HCT116 (cell line): ENCODE data around the gene OR6C3.

Experiments
- EGR1 ChIP-seq: IDR thresholded peaks from 2 replicates; pipeline ENCODE4 v1.6.1; 2012; ENCODE audit warnings: low read depth
- JUND ChIP-seq: IDR thresholded peaks from 2 replicates; pipeline ENCODE4 v1.6.1; 2012
- POLR2A ChIP-seq: IDR thresholded peaks from 2 replicates; pipeline ENCODE4 v1.7.0; 2011; ENCODE audit warnings: borderline replicate concordance; ENCODE audit not compliant: insufficient read depth, insufficient read length; ENCODE audit errors: extremely low read depth
- POLR2AphosphoS5 ChIP-seq: IDR thresholded peaks from 2 replicates; pipeline ENCODE4 v1.6.1; 2011; ENCODE audit warnings: mild to moderate bottlenecking, low read depth, low read length, moderate library complexity
- RAD21 ChIP-seq: IDR thresholded peaks from 2 replicates; pipeline ENCODE4 v1.6.1; 2012; ENCODE audit warnings: low read depth, mild to moderate bottlenecking
- YY1 ChIP-seq: IDR thresholded peaks from 2 replicates; pipeline ENCODE4 v1.6.1; 2011; ENCODE audit warnings: low read length, low read depth, moderate library complexity, mild to moderate bottlenecking; ENCODE audit not compliant: insufficient replicate concordance; ENCODE audit errors: extremely low read depth
- ZNF274 ChIP-seq: fragments of 200-500 bp; sonication (Bioruptor generic); IDR thresholded peaks from 2 replicates; pipeline ENCODE4 v1.6.1; 2014; ENCODE audit warnings: mild to moderate bottlenecking, low read depth, low read length, inconsistent platforms
- TF ChIP-seq, protein P1 (sequence below), 3 experiments: fragments of 200-600 bp in 1 of 3; sonication (generic) in 1 of 3; IDR thresholded peaks in 2 of 3; conservative IDR thresholded peaks in 1 of 3; 2 replicates each; pipeline ENCODE4 v1.5.1; 2012 to 2017; ENCODE audit warnings: low read depth in 2 of 3, low read length in 2 of 3, antibody characterized with exemption in 1 of 3, borderline replicate concordance in 1 of 3, control low read depth in 1 of 3, mild to moderate bottlenecking in 1 of 3, mixed read lengths in 1 of 3, mixed run types in 1 of 3, moderate library complexity in 1 of 3; ENCODE audit not compliant: insufficient read depth in 1 of 3

DNA sequence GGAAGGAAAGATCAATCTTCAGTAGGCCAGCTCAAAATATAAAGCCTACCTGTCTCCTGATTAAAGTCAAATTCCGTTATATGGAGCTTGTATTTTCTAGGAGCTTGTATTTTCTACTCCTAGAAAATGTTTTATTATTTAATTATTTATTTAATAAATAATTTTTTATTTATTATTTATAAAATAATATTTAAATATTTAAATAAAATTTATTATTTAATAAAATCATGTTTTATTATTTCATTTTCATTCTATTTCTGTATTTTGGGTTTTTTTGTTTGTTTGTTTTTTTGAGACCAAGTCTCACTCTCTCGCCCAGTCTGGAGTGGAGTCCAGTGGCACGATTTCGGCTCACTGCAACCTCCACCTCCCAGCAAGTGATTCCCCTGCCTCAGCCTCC is 42.0 kb downstream of the OR6C3 start:
- TF ChIP-seq POLR2AphosphoS5 = no peak
- no peak for TF ChIP-seq JUND
- TF ChIP-seq, protein P1, sequence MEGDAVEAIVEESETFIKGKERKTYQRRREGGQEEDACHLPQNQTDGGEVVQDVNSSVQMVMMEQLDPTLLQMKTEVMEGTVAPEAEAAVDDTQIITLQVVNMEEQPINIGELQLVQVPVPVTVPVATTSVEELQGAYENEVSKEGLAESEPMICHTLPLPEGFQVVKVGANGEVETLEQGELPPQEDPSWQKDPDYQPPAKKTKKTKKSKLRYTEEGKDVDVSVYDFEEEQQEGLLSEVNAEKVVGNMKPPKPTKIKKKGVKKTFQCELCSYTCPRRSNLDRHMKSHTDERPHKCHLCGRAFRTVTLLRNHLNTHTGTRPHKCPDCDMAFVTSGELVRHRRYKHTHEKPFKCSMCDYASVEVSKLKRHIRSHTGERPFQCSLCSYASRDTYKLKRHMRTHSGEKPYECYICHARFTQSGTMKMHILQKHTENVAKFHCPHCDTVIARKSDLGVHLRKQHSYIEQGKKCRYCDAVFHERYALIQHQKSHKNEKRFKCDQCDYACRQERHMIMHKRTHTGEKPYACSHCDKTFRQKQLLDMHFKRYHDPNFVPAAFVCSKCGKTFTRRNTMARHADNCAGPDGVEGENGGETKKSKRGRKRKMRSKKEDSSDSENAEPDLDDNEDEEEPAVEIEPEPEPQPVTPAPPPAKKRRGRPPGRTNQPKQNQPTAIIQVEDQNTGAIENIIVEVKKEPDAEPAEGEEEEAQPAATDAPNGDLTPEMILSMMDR (IDR thresholded peaks at IDR 0.05 in 2 of 3, conservative IDR thresholded peaks at IDR 0.05 in 1 of 3; ENCODE audit: borderline replicate concordance in 1 of 3, insufficient read depth in 1 of 3, low read depth in 2 of 3, low read length in 2 of 3) = no peak
- no peak for TF ChIP-seq POLR2A
- no peak for TF ChIP-seq EGR1
- no peak for TF ChIP-seq YY1
- TF ChIP-seq RAD21 = no peak
- TF ChIP-seq ZNF274 = no peak
